ENCODE data around the gene RBMS3. TPM values are rescaled to one million over a fixed set of nuclear protein-coding genes. Genes with fewer than 3 reads are reported as not detected.

The RBMS3 gene
- total RNA-seq, 4 donors from 2014 or later: 51.5 to 76.0 (median 66.6) TPM

- no peaks in the 10 kb centered on the region for H3K36me3 ChIP-seq
- H3K9me3 ChIP-seq: no peaks in the 10 kb centered on the region
- TF ChIP-seq POLR2AphosphoS5 (IDR thresholded peaks at IDR 0.05) (no peak), POLR2A (IDR thresholded peaks at IDR 0.05) (no peak), CTCF (IDR thresholded peaks at IDR 0.05) (no peak), EP300 (IDR thresholded peaks at IDR 0.05) (no peak)
- 83 to 95% methylated on average over 5 of the region's 5 CpGs for WGBS, 2 donors (ENCODE audit: low coverage in 1 of 2)
- H3K27me3 ChIP-seq: no peaks in the 10 kb centered on the region
- H3K4me1 ChIP-seq: peaks cover 0 to 19% (median 2%) of the 10 kb centered on the region in 3 donors
- H3K27ac ChIP-seq: peak overlapping the region in 1 of 4 donors; percentile 36
- no peak overlapping the region for H3K4me3 ChIP-seq
- no peak for ATAC-seq
Measured at GRCh38 chr3:29454161-29454611, 173.3 kb downstream of the RBMS3 start.

- no peaks in the 10 kb centered on the region for H3K27me3 ChIP-seq
- 88 to 100% methylated on average over 2 of the region's 2 CpGs for WGBS, 2 donors (ENCODE audit: low coverage in 1 of 2)
- TF ChIP-seq CTCF (IDR thresholded peaks at IDR 0.05): no peak
- no peak for TF ChIP-seq EP300 (IDR thresholded peaks at IDR 0.05)
- no peak for TF ChIP-seq POLR2A (IDR thresholded peaks at IDR 0.05)
- TF ChIP-seq POLR2AphosphoS5 (IDR thresholded peaks at IDR 0.05): no peak
- ATAC-seq: no peak
- no peaks in the 10 kb centered on the region for H3K9me3 ChIP-seq
- no peak overlapping the region for H3K27ac ChIP-seq
- no peak overlapping the region for H3K4me3 ChIP-seq
- H3K4me1 ChIP-seq: peaks cover 0 to 19% (median 2%) of the 10 kb centered on the region in 3 donors
- H3K36me3 ChIP-seq: no peaks in the 10 kb centered on the region
Measured at GRCh38 chr3:29456901-29457300, 176.0 kb downstream of the RBMS3 start.

- Histone ChIP-seq H3K4me3 (no peak overlapping the region), H3K36me3 (no peaks in the 10 kb centered on the region), H3K27me3 (no peaks in the 10 kb centered on the region), H3K9me3 (no peaks in the 10 kb centered on the region), H3K4me1 (peaks cover 0 to 16% (median 0%) of the 10 kb centered on the region in 3 donors), H3K27ac (no peak overlapping the region)
- no peak for TF ChIP-seq CTCF (IDR thresholded peaks at IDR 0.05)
- no peak for TF ChIP-seq EP300 (IDR thresholded peaks at IDR 0.05)
- 92 to 94% methylated on average over 3 of the region's 3 CpGs for WGBS, 2 donors (ENCODE audit: low coverage in 1 of 2)
- ATAC-seq: no peak
Measured at GRCh38 chr3:29463304-29463703, 182.4 kb downstream of the RBMS3 start.

GRCh38 chr3:29465836-29466235 is 185.0 kb downstream of the RBMS3 start:
- Histone ChIP-seq H3K9me3 (no peaks in the 10 kb centered on the region), H3K27ac (no peak overlapping the region), H3K27me3 (no peaks in the 10 kb centered on the region), H3K4me3 (no peak overlapping the region), H3K4me1 (peaks cover 0 to 16% (median 0%) of the 10 kb centered on the region in 3 donors), H3K36me3 (no peaks in the 10 kb centered on the region)
- TF ChIP-seq EP300 (IDR thresholded peaks at IDR 0.05) (no peak), POLR2AphosphoS5 (IDR thresholded peaks at IDR 0.05) (no peak), CTCF (IDR thresholded peaks at IDR 0.05) (no peak), POLR2A (IDR thresholded peaks at IDR 0.05) (no peak)
- no peak for ATAC-seq
- WGBS, 2 donors (ENCODE audit: low coverage in 1 of 2): 42 to 56% methylated on average over 2 of the region's 2 CpGs

GRCh38 chr3:29466442-29466841 is 185.6 kb downstream of the RBMS3 start:
- no peak overlapping the region for H3K27ac ChIP-seq
- no peaks in the 10 kb centered on the region for H3K36me3 ChIP-seq
- no peaks in the 10 kb centered on the region for H3K9me3 ChIP-seq
- H3K4me3 ChIP-seq: no peak overlapping the region
- TF ChIP-seq POLR2A (IDR thresholded peaks at IDR 0.05) (no peak), POLR2AphosphoS5 (IDR thresholded peaks at IDR 0.05) (no peak), EP300 (IDR thresholded peaks at IDR 0.05) (no peak), CTCF (IDR thresholded peaks at IDR 0.05) (no peak)
- 47 to 54% methylated on average over 2 of the region's 2 CpGs for WGBS, 2 donors (ENCODE audit: low coverage in 1 of 2)
- H3K27me3 ChIP-seq: no peaks in the 10 kb centered on the region
- H3K4me1 ChIP-seq: peaks cover 0 to 16% (median 0%) of the 10 kb centered on the region in 3 donors
- no peak for ATAC-seq
